Measurements from ENCODE around the gene TGIF2. TPM values are rescaled to one million over a fixed set of nuclear protein-coding genes. Genes with fewer than 3 reads are reported as not detected.
A peak's percentile ranks its signal among the peaks of the same experiment; 100 is the strongest.

The TGIF2 gene
- total and polyA plus RNA-seq, 11 donors: 2.1 to 14.9 (median 7.9) TPM

- no peak for ATAC-seq
- intact Hi-C loops (cut with DNase I): loop anchor here in 1 of 10 donors (10.0 kb wide), 1 partner anchor 369 kb away; no protein-coding TSS in a partner anchor
- no peaks in the 10 kb centered on the region for H3K27me3 ChIP-seq
- H3K9me3 ChIP-seq: no peaks in the 10 kb centered on the region
- H3K36me3 ChIP-seq: peaks cover 0 to 51% (median 41%) of the 10 kb centered on the region in 9 donors
- WGBS, 4 donors: 82 to 91% (median 89%) methylated on average over 2 of the region's 2 CpGs
- no peak for TF ChIP-seq CTCF (IDR thresholded peaks at IDR 0.05)
- no peak for TF ChIP-seq POLR2A (IDR thresholded peaks at IDR 0.05)
- H3K4me3 ChIP-seq: no peak overlapping the region
- no peaks in the 10 kb centered on the region for H3K4me1 ChIP-seq
- H3K27ac ChIP-seq: no peak overlapping the region
- no peak for DNase-seq
Observed at GRCh38 chr20:36584018-36584481, 10.7 kb downstream of the TGIF2 start.

- H3K36me3 ChIP-seq: peaks cover 0 to 44% (median 30%) of the 10 kb centered on the region in 9 donors
- no peaks in the 10 kb centered on the region for H3K4me1 ChIP-seq
- no peak for TF ChIP-seq CTCF (IDR thresholded peaks at IDR 0.05)
- no peak for TF ChIP-seq POLR2A (IDR thresholded peaks at IDR 0.05)
- WGBS, 4 donors: 71 to 86% (median 76%) methylated on average over 8 of the region's 8 CpGs
- DNase-seq: no peak
- no peak overlapping the region for H3K4me3 ChIP-seq
- no peak for ATAC-seq
- intact Hi-C loops (cut with DNase I): loop anchor here in 1 of 10 donors (10.0 kb wide), 1 partner anchor 371 kb away; no protein-coding TSS in a partner anchor
- no peaks in the 10 kb centered on the region for H3K27me3 ChIP-seq
- no peaks in the 10 kb centered on the region for H3K9me3 ChIP-seq
- no peak overlapping the region for H3K27ac ChIP-seq
Observed at GRCh38 chr20:36585410-36586125, 12.2 kb downstream of the TGIF2 start.

GRCh38 chr20:36587388-36588070 is 14.1 kb downstream of the TGIF2 start:
- intact Hi-C loops (cut with DNase I): loop anchor here in 1 of 10 donors (10.0 kb wide), 1 partner anchor 373 kb away; no protein-coding TSS in a partner anchor
- TF ChIP-seq POLR2A (IDR thresholded peaks at IDR 0.05) (no peak), CTCF (IDR thresholded peaks at IDR 0.05) (no peak)
- Histone ChIP-seq H3K36me3 (peaks cover 0 to 32% (median 24%) of the 10 kb centered on the region in 9 donors), H3K9me3 (no peaks in the 10 kb centered on the region), H3K4me3 (no peak overlapping the region), H3K4me1 (peaks cover 0 to 12% (median 0%) of the 10 kb centered on the region in 12 donors), H3K27me3 (no peaks in the 10 kb centered on the region), H3K27ac (no peak overlapping the region)
- 77 to 87% (median 81%) methylated on average over 3 of the region's 3 CpGs for WGBS, 4 donors
- DNase-seq (no peak), ATAC-seq (peak in 2 of 4 donors; percentile 43 to 47)

DNA sequence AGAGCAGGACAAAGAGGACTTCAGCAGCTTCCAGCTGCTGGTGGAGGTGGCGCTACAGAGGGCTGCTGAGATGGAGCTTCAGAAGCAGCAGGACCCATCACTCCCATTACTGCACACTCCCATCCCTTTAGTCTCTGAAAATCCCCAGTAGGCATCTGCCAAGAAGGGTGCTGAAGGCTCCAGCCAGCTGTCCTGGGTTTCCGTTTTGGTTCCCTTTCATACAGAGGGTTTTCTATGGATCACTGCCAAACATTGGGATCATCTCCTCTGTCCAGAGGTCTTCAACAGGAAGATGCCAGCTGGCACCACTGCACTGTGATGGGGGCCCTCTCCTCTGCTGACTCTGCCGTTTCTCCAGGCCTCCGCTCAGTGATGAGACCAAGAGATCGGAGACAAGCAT is 17.9 kb downstream of the TGIF2 start:
- H3K27me3 ChIP-seq: no peaks in the 10 kb centered on the region
- intact Hi-C loops (cut with DNase I): loop anchor here in 8 of 10 donors (2.0 to 10.0 kb wide), 4 partner anchors 34 to 386 kb away; no protein-coding TSS in a partner anchor
- no peaks in the 10 kb centered on the region for H3K9me3 ChIP-seq
- DNase-seq (no peak), ATAC-seq (no peak)
- peaks cover 0 to 41% (median 0%) of the 10 kb centered on the region in 12 donors for H3K4me1 ChIP-seq
- 70 to 88% (median 79%) methylated on average over 4 to 5 of the region's 5 CpGs for WGBS, 4 donors
- TF ChIP-seq CTCF (IDR thresholded peaks at IDR 0.05) (no peak), POLR2A (IDR thresholded peaks at IDR 0.05) (no peak)
- H3K27ac ChIP-seq: no peak overlapping the region
- H3K4me3 ChIP-seq: no peak overlapping the region
- peaks cover 0 to 19% (median 12%) of the 10 kb centered on the region in 9 donors for H3K36me3 ChIP-seq

Data from heart left ventricle (tissue), 16 donors.